ENCODE data around the gene KANK3.
A peak's percentile ranks its signal among the peaks of the same experiment; 100 is the strongest.
"Not testable (repeated sequence)": the region's sequence is repeated elsewhere in the genome, so short reads cannot be mapped to it uniquely, and the experiment has no call there.

Gene KANK3

GRCh38 chr19:8342684-8343482 is at the start of gene KANK3:
KANK3 (minus strand) TSS chr19:8343262; CDS start chr19:8337828, 5,434 bp downstream.
- no peaks in the 10 kb centered on the region for H3K36me3 ChIP-seq (ENCODE audit: control insufficient read depth in 2 of 2, insufficient read depth in 2 of 2, low read length in 2 of 2)
- H3K4me1 ChIP-seq (ENCODE audit: control insufficient read depth in 2 of 2, insufficient read depth in 2 of 2, low read length in 2 of 2): peaks cover 4 to 7% of the 10 kb centered on the region in 2 donors
- H3K4me3 ChIP-seq (ENCODE audit: low read length in 2 of 2): peak within 1 kb of the TSS; percentile 38 to 48
- peak within 1 kb of the TSS; percentile 38 to 54 for H3K9ac ChIP-seq (ENCODE audit: low read depth in 1 of 2, low read length in 2 of 2)
- no peaks in the 10 kb centered on the region for H3K9me3 ChIP-seq (ENCODE audit: control insufficient read depth in 2 of 2, low read length in 2 of 2)
- H3K27ac ChIP-seq (ENCODE audit: low read depth in 2 of 2, low read length in 2 of 2): peak within 1 kb of the TSS; percentile 7 to 24
- peaks cover 16 to 21% of the 10 kb centered on the region in 2 donors for H3K27me3 ChIP-seq (ENCODE audit: control insufficient read depth in 2 of 2, insufficient read depth in 2 of 2, low read length in 2 of 2)

- Histone ChIP-seq H3K36me3 (ENCODE audit: control insufficient read depth in 2 of 2, insufficient read depth in 2 of 2, low read length in 2 of 2) (no peaks in the 10 kb centered on the region), H3K4me3 (ENCODE audit: low read length in 2 of 2) (peak overlapping the region in 1 of 2 donors; percentile 33), H3K27ac (ENCODE audit: low read depth in 2 of 2, low read length in 2 of 2) (peak overlapping the region in 1 of 2 donors; percentile 58), H3K27me3 (ENCODE audit: control insufficient read depth in 2 of 2, insufficient read depth in 2 of 2, low read length in 2 of 2) (no peaks in the 10 kb centered on the region), H3K9me3 (ENCODE audit: control insufficient read depth in 2 of 2, low read length in 2 of 2) (no peaks in the 10 kb centered on the region), H3K4me1 (ENCODE audit: control insufficient read depth in 2 of 2, insufficient read depth in 2 of 2, low read length in 2 of 2) (peaks cover 14 to 17% of the 10 kb centered on the region in 2 donors), H3K9ac (ENCODE audit: low read depth in 1 of 2, low read length in 2 of 2) (no peak overlapping the region)
Measured at GRCh38 chr19:8392017-8392591, 49.0 kb upstream of the KANK3 start.

- Histone ChIP-seq H3K36me3 (ENCODE audit: control insufficient read depth in 2 of 2, insufficient read depth in 2 of 2, low read length in 2 of 2) (no peaks in the 10 kb centered on the region), H3K9me3 (ENCODE audit: control insufficient read depth in 2 of 2, low read length in 2 of 2) (no peaks in the 10 kb centered on the region), H3K9ac (ENCODE audit: low read depth in 1 of 2, low read length in 2 of 2) (peak overlapping the region; percentile 32 to 35), H3K27me3 (ENCODE audit: control insufficient read depth in 2 of 2, insufficient read depth in 2 of 2, low read length in 2 of 2) (no peaks in the 10 kb centered on the region), H3K27ac (ENCODE audit: low read depth in 2 of 2, low read length in 2 of 2) (peak overlapping the region in 1 of 2 donors; percentile 58), H3K4me1 (ENCODE audit: control insufficient read depth in 2 of 2, insufficient read depth in 2 of 2, low read length in 2 of 2) (peaks cover 14 to 17% of the 10 kb centered on the region in 2 donors), H3K4me3 (ENCODE audit: low read length in 2 of 2) (peak overlapping the region; percentile 37 to 59)
Measured at GRCh38 chr19:8391198-8392016, 48.3 kb upstream of the KANK3 start.

DNA sequence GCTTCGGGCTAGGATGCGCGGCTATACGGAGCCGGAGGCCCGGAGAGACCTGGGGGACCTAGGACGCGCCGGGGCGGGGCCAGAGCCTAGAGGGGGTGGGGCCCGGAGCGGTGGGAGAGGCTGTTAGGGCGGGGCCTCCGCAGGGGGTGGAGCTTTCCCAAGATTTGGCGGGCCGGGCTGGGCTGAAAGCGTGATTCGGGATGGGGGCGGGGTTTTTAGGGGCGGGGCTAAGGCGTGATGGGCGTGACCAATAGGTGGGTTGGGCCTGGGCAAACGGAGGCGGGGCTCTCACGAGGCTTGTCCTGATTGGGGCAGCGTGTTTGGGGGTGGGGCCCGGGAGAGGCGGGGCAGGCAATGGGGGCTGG is 47.5 kb upstream of the KANK3 start:
- peaks cover 14 to 17% of the 10 kb centered on the region in 2 donors for H3K4me1 ChIP-seq (ENCODE audit: control insufficient read depth in 2 of 2, insufficient read depth in 2 of 2, low read length in 2 of 2)
- H3K9me3 ChIP-seq (ENCODE audit: control insufficient read depth in 2 of 2, low read length in 2 of 2): no peaks in the 10 kb centered on the region
- peak overlapping the region; percentile 95 to 100 for H3K9ac ChIP-seq (ENCODE audit: low read depth in 1 of 2, low read length in 2 of 2)
- H3K4me3 ChIP-seq (ENCODE audit: low read length in 2 of 2): peak overlapping the region; percentile 91 to 93
- H3K36me3 ChIP-seq (ENCODE audit: control insufficient read depth in 2 of 2, insufficient read depth in 2 of 2, low read length in 2 of 2): no peaks in the 10 kb centered on the region
- peak overlapping the region; percentile 100 for H3K27ac ChIP-seq (ENCODE audit: low read depth in 2 of 2, low read length in 2 of 2)
- no peaks in the 10 kb centered on the region for H3K27me3 ChIP-seq (ENCODE audit: control insufficient read depth in 2 of 2, insufficient read depth in 2 of 2, low read length in 2 of 2)

DNA sequence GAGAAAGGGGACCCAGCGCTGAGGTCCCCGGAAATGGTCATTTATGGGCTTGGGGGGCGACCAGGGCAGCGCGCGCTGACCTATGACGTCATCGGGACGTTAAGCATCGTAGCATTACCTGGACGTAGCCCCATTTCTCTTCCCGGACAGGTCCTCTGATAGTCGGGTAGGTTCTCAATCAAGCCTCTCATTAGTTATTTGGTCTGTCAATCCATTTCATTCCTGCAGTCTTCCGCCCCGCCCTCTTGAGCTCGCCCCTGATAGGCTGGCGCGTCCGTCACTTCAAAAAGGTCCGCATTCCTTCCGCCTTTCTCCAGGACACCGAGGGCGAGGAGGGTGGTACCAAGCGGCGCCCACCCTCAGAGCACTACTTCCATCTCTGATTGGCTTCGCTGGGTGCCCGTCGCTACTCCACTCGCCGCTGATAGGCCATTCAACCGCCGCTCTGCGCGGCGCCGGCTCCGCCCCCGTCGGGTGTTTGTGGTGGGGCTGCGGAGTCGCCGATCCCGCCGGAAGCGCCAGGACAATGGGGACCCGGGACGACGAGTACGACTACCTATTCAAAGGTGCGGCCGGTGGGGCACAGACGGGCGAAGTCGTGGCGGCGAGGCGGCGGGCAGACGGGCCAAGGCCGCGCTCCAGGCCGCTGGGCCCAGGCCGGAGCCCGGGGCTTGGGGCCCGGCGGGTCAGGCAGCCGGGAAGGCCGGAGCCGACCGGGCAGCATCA is 47.0 kb upstream of the KANK3 start, which contains the start of gene RAB11B:
RAB11B (plus strand) TSS at position 470 of the 726 bp plus-strand sequence; CDS start at position 527, 57 bp downstream.
- peak within 1 kb of the TSS; percentile 100 for H3K27ac ChIP-seq (ENCODE audit: low read depth in 2 of 2, low read length in 2 of 2)
- no peaks in the 10 kb centered on the region for H3K36me3 ChIP-seq (ENCODE audit: control insufficient read depth in 2 of 2, insufficient read depth in 2 of 2, low read length in 2 of 2)
- H3K27me3 ChIP-seq (ENCODE audit: control insufficient read depth in 2 of 2, insufficient read depth in 2 of 2, low read length in 2 of 2): no peaks in the 10 kb centered on the region
- H3K4me1 ChIP-seq (ENCODE audit: control insufficient read depth in 2 of 2, insufficient read depth in 2 of 2, low read length in 2 of 2): peaks cover 14 to 17% of the 10 kb centered on the region in 2 donors
- H3K4me3 ChIP-seq (ENCODE audit: low read length in 2 of 2): peak within 1 kb of the TSS; percentile 91 to 93
- peak within 1 kb of the TSS; percentile 95 to 100 for H3K9ac ChIP-seq (ENCODE audit: low read depth in 1 of 2, low read length in 2 of 2)
- H3K9me3 ChIP-seq (ENCODE audit: control insufficient read depth in 2 of 2, low read length in 2 of 2): no peaks in the 10 kb centered on the region

DNA sequence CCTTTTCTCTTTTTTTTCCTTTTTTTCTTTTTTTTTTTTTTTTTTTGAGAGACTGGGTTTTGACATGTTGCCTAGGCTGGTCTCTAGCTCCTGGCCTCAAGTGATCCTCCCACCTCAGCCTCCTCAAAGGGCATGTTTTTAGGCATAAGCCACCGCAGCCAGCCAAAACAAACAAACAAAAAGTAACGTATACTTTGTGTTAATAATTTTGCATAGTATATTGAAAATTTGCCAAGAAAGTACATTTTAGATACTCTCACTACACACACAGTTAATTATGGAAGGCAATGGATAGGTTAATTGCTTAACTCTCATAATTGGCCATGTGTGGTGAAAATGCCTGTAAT is 45.5 kb upstream of the KANK3 start:
- no peaks in the 10 kb centered on the region for H3K36me3 ChIP-seq (ENCODE audit: control insufficient read depth in 2 of 2, insufficient read depth in 2 of 2, low read length in 2 of 2)
- no peak overlapping the region for H3K4me3 ChIP-seq (ENCODE audit: low read length in 2 of 2)
- no peaks in the 10 kb centered on the region for H3K27me3 ChIP-seq (ENCODE audit: control insufficient read depth in 2 of 2, insufficient read depth in 2 of 2, low read length in 2 of 2)
- no peak overlapping the region for H3K9ac ChIP-seq (ENCODE audit: low read depth in 1 of 2, low read length in 2 of 2)
- H3K9me3 ChIP-seq (ENCODE audit: control insufficient read depth in 2 of 2, low read length in 2 of 2): no peaks in the 10 kb centered on the region
- no peak overlapping the region for H3K27ac ChIP-seq (ENCODE audit: low read depth in 2 of 2, low read length in 2 of 2)
- H3K4me1 ChIP-seq (ENCODE audit: control insufficient read depth in 2 of 2, insufficient read depth in 2 of 2, low read length in 2 of 2): peaks cover 14 to 17% of the 10 kb centered on the region in 2 donors

DNA sequence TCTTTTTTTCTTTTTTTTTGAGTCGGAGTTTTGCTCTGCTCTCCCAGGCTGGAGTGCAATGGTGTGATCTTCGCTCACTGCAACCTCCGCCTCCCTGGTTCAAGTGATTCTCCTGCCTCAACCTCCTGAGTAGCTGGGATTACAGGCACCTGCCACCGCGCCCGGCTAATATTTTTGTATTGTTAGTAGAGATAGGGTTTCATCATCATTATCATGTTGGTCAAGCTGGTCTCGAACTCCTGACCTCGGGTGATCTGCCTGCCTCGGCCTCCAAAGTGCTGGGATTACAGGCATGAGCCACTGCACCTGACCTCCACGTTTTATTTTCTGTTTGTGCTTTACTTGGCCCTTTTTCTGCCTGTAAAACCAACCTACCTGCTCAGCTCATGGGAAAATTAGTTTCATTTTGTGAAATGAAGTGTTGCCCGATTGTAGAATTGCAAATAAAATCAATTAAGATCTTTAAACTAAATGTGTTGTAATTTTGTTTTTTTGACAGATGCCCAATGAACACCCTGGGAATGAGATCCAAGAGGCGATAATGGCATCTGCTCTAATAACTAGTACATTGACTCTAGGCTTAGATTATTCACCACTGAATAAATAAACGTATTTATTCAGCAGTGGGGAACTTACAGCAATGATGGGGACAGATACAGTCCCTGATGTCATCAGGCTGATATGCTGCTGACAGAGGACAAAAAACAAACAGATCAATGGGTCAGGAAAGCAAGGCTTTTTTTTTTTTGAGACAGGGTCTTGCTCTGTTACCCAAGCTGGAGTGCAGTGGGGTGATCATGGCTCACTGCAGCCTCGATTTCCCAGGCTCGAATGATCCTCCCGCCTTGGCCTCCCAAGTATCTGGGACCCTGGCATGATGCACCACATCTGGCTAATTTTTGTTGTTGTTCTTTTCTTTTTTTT is 44.9 kb upstream of the KANK3 start:
- Histone ChIP-seq H3K4me3 (ENCODE audit: low read length in 2 of 2) (no peak overlapping the region), H3K4me1 (ENCODE audit: control insufficient read depth in 2 of 2, insufficient read depth in 2 of 2, low read length in 2 of 2) (peaks cover 12 to 14% of the 10 kb centered on the region in 2 donors), H3K27me3 (ENCODE audit: control insufficient read depth in 2 of 2, insufficient read depth in 2 of 2, low read length in 2 of 2) (no peaks in the 10 kb centered on the region), H3K9me3 (ENCODE audit: control insufficient read depth in 2 of 2, low read length in 2 of 2) (no peaks in the 10 kb centered on the region), H3K9ac (ENCODE audit: low read depth in 1 of 2, low read length in 2 of 2) (no peak overlapping the region), H3K27ac (ENCODE audit: low read depth in 2 of 2, low read length in 2 of 2) (no peak overlapping the region), H3K36me3 (ENCODE audit: control insufficient read depth in 2 of 2, insufficient read depth in 2 of 2, low read length in 2 of 2) (no peaks in the 10 kb centered on the region)

DNA sequence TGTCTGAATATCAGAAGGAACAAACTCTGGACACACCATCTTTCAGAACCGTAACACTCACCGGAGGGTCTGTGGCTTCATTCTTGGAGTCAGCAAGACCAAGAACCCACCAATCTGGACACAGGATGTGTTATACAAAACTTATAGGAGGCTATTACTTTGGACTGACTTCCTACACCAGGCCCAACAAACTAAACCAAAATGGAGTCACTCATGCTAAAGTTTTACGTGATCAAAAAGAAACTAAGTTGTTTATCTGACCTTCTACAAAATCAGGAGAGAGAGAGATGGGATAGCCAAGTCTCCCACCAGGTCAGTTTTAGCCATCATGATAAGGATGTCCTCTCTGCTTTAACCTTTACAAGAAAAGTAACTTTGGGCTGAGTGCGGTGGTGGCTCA is 43.9 kb upstream of the KANK3 start:
- H3K27ac ChIP-seq (ENCODE audit: low read depth in 2 of 2, low read length in 2 of 2): no peak overlapping the region
- H3K4me3 ChIP-seq (ENCODE audit: low read length in 2 of 2): no peak overlapping the region
- H3K9me3 ChIP-seq (ENCODE audit: control insufficient read depth in 2 of 2, low read length in 2 of 2): no peaks in the 10 kb centered on the region
- H3K36me3 ChIP-seq (ENCODE audit: control insufficient read depth in 2 of 2, insufficient read depth in 2 of 2, low read length in 2 of 2): no peaks in the 10 kb centered on the region
- H3K27me3 ChIP-seq (ENCODE audit: control insufficient read depth in 2 of 2, insufficient read depth in 2 of 2, low read length in 2 of 2): no peaks in the 10 kb centered on the region
- no peak overlapping the region for H3K9ac ChIP-seq (ENCODE audit: low read depth in 1 of 2, low read length in 2 of 2)
- H3K4me1 ChIP-seq (ENCODE audit: control insufficient read depth in 2 of 2, insufficient read depth in 2 of 2, low read length in 2 of 2): peaks cover 11 to 14% of the 10 kb centered on the region in 2 donors

- H3K36me3 ChIP-seq (ENCODE audit: control insufficient read depth in 2 of 2, insufficient read depth in 2 of 2, low read length in 2 of 2); H3K27ac ChIP-seq (ENCODE audit: low read depth in 2 of 2, low read length in 2 of 2); H3K27me3 ChIP-seq (ENCODE audit: control insufficient read depth in 2 of 2, insufficient read depth in 2 of 2, low read length in 2 of 2); H3K4me3 ChIP-seq (ENCODE audit: low read length in 2 of 2); H3K9me3 ChIP-seq (ENCODE audit: control insufficient read depth in 2 of 2, low read length in 2 of 2); H3K9ac ChIP-seq (ENCODE audit: low read depth in 1 of 2, low read length in 2 of 2): not testable (repeated sequence)
- H3K4me1 ChIP-seq (ENCODE audit: control insufficient read depth in 2 of 2, insufficient read depth in 2 of 2, low read length in 2 of 2): peaks cover 5 to 10% of the 10 kb centered on the region in 2 donors
Measured at GRCh38 chr19:8386419-8386818, 43.4 kb upstream of the KANK3 start.

Data from mucosa of rectum (tissue), 2 donors.